ENCODE results near the gene PKNOX2. TPM values are rescaled to one million over a fixed set of nuclear protein-coding genes. Genes with fewer than 3 reads are reported as not detected.

Gene PKNOX2
- total and polyA plus RNA-seq, 10 of the 15 experiments (the other 5 are each of a cell fraction or from before 2014, with no cell fraction given) = not detected

DNA sequence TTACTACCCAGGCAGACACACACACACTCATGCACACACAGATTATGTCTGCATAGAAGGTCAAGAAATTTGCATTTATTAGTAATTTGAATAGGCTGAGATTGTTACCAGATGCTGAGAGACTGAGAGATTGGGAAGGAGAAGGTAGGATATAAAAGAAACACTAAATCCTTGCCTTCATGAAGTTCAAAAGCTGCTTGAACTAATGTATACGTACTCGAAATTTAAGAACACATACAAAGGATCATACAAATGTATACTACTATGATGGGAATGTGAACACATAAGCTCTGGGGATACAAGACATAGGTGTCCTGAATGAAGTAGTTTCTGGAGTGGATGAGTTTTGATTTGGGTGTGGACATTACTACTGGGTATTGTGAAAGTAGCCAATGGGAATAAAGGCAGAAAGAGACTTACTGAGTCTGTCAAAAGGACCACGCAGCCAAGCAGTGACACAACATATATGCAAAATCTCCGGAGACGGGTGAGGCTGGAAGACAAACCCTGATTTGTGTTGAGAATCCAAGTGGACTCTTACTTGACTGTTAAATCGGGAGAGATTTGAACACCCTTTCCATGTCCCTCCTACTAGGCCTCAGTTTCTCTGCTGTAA lies 7.3 kb upstream of the PKNOX2 start:
- in situ Hi-C loops (cut with MboI) = no loop called here
- CTCF ChIA-PET = interaction anchor here (0.9 kb wide), 1 partner anchor 15 kb away, joined by 3 read pairs; no protein-coding TSS in a partner anchor
- RAD21 ChIA-PET (ENCODE audit: unreplicated experiment) = no interaction called here

DNA sequence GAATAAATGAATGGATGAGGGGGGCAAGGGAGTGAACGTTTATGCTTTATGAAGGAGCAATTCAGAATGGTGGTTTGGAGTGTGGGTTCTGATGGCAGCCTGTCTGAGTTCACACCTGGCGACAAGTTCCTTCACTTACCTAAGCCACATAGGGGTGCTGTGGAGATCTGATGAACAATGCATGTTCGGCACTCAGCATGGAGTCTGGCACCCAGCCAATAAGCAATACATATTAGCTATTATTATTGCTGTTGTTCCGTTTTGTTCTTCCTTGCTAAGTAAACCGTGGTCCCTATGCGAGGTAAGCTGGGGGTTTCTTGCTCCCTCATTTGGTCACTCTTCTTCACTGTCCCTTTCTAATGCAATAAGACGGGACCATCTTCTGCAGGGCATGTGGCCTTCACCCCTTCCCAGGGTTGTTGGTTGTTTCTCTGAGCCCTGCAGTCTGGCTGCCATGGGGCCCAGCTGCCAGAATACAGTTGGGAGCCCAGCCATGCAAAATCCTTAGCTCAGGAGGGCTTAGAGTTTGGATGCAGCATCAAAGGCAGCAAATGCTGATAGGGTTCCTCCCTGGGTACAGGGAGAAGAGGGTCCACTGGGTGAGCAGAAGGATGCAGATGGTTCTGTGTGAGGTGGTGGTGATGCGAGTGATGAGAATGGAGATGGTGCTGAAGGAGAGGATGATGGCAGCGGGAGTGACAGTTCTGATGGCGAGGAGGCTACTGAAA lies 6.4 kb upstream of the PKNOX2 start:
- peaks cover under 1 to 5% of the 10 kb centered on the region in 2 experiments for H3K27me3 ChIP-seq (replicated peaks in 1 of 2; ENCODE audit: control insufficient read depth in 2 of 2, insufficient read depth in 2 of 2, low read length in 1 of 2)
- BruUV-seq (replicated peaks) = no TSS peak
- H3K36me3 ChIP-seq (ENCODE audit: control insufficient read depth in 2 of 2, insufficient read depth in 2 of 2, low read length in 1 of 2) = no peaks in the 10 kb centered on the region
- H4K20me1 ChIP-seq (ENCODE audit: control insufficient read depth, insufficient read depth) = no peaks in the 10 kb centered on the region
- ChIA-PET RAD21 (ENCODE audit: unreplicated experiment) (no interaction called here), SMC1A (ENCODE audit: uncharacterized antibody, unreplicated experiment) (no interaction called here), CTCF (no interaction called here), POLR2A (interaction anchor here (0.5 kb wide), 1 partner anchor 271 kb away, joined by 3 read pairs; no protein-coding TSS in a partner anchor)
- TF ChIP-seq MYB (IDR thresholded peaks at IDR 0.05; ENCODE audit: borderline replicate concordance, low read depth, low read length) = no peak
- TF ChIP-seq, protein P1, sequence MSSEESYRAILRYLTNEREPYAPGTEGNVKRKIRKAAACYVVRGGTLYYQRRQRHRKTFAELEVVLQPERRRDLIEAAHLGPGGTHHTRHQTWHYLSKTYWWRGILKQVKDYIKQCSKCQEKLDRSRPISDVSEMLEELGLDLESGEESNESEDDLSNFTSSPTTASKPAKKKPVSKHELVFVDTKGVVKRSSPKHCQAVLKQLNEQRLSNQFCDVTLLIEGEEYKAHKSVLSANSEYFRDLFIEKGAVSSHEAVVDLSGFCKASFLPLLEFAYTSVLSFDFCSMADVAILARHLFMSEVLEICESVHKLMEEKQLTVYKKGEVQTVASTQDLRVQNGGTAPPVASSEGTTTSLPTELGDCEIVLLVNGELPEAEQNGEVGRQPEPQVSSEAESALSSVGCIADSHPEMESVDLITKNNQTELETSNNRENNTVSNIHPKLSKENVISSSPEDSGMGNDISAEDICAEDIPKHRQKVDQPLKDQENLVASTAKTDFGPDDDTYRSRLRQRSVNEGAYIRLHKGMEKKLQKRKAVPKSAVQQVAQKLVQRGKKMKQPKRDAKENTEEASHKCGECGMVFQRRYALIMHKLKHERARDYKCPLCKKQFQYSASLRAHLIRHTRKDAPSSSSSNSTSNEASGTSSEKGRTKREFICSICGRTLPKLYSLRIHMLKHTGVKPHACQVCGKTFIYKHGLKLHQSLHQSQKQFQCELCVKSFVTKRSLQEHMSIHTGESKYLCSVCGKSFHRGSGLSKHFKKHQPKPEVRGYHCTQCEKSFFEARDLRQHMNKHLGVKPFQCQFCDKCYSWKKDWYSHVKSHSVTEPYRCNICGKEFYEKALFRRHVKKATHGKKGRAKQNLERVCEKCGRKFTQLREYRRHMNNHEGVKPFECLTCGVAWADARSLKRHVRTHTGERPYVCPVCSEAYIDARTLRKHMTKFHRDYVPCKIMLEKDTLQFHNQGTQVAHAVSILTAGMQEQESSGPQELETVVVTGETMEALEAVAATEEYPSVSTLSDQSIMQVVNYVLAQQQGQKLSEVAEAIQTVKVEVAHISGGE (CRISPR knock-in tag; IDR thresholded peaks at IDR 0.05) = no peak
- TF ChIP-seq, protein P2, sequence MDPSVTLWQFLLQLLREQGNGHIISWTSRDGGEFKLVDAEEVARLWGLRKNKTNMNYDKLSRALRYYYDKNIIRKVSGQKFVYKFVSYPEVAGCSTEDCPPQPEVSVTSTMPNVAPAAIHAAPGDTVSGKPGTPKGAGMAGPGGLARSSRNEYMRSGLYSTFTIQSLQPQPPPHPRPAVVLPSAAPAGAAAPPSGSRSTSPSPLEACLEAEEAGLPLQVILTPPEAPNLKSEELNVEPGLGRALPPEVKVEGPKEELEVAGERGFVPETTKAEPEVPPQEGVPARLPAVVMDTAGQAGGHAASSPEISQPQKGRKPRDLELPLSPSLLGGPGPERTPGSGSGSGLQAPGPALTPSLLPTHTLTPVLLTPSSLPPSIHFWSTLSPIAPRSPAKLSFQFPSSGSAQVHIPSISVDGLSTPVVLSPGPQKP (IDR thresholded peaks at IDR 0.05; ENCODE audit: low read depth, low read length) = no peak
- H3K4me1 ChIP-seq (ENCODE audit: control insufficient read depth, insufficient read depth, low read length) = no peaks in the 10 kb centered on the region
- intact Hi-C loops (cut with micrococcal nuclease; ENCODE audit: unreplicated experiment) = no loop called here
- no peak overlapping the region for H3K27ac ChIP-seq (ENCODE audit: control insufficient read depth, insufficient read depth)
- no peak for FAIRE-seq
- DNase-seq (ENCODE audit: low read depth, low spot score) = no peak
- no peak for ATAC-seq
- H3K9ac ChIP-seq (ENCODE audit: control insufficient read depth, insufficient read depth, low read length) = no peak overlapping the region
- H3K4me2 ChIP-seq (ENCODE audit: control insufficient read depth, insufficient read depth) = no peak overlapping the region
- peaks cover 2% of the 10 kb centered on the region; the same call in 1 of the 3 replicates for H3K9me3 ChIP-seq (replicated peaks; ENCODE audit: control insufficient read depth, insufficient read depth, low read length)
- in situ Hi-C loops (cut with MboI) = no loop called here
- 50% methylated on average over 10 of the region's 10 CpGs for WGBS (ENCODE audit: insufficient coverage, insufficient replicate concordance, low lambda C conversion rate, missing lambda C conversion rate)
- H3K4me3 ChIP-seq = no peak overlapping the region
- H3K79me2 ChIP-seq (ENCODE audit: control insufficient read depth, insufficient read depth, low read length) = no peaks in the 10 kb centered on the region
- H2AFZ ChIP-seq (ENCODE audit: control insufficient read depth, low read depth, low read length) = no peak overlapping the region

More for the DNA sequence above, 7.3 kb upstream of the PKNOX2 start:
- no peak for FAIRE-seq
- no peak for DNase-seq (ENCODE audit: low read depth, low spot score)
- no peak for ATAC-seq
- Histone ChIP-seq H3K27me3 (replicated peaks in 1 of 2; ENCODE audit: control insufficient read depth in 2 of 2, insufficient read depth in 2 of 2, low read length in 1 of 2) (peaks cover 0 to 8% of the 10 kb centered on the region in 2 experiments; a peak in 2 of 4 replicates), H3K4me3 (no peak overlapping the region), H3K79me2 (ENCODE audit: control insufficient read depth, insufficient read depth, low read length) (no peaks in the 10 kb centered on the region), H2AFZ (ENCODE audit: control insufficient read depth, low read depth, low read length) (no peak overlapping the region), H3K4me1 (ENCODE audit: control insufficient read depth, insufficient read depth, low read length) (no peaks in the 10 kb centered on the region), H3K4me2 (ENCODE audit: control insufficient read depth, insufficient read depth) (no peak overlapping the region), H3K36me3 (ENCODE audit: control insufficient read depth in 2 of 2, insufficient read depth in 2 of 2, low read length in 1 of 2) (no peaks in the 10 kb centered on the region), H3K9me3 (replicated peaks; ENCODE audit: control insufficient read depth, insufficient read depth, low read length) (peaks cover 2% of the 10 kb centered on the region; the same call in 1 of the 3 replicates), H3K27ac (ENCODE audit: control insufficient read depth, insufficient read depth) (no peak overlapping the region), H3K9ac (ENCODE audit: control insufficient read depth, insufficient read depth, low read length) (no peak overlapping the region), H4K20me1 (ENCODE audit: control insufficient read depth, insufficient read depth) (no peaks in the 10 kb centered on the region)
- WGBS (ENCODE audit: insufficient coverage, insufficient replicate concordance, low lambda C conversion rate, missing lambda C conversion rate) = 27% methylated on average over 6 of the region's 6 CpGs
- intact Hi-C loops (cut with micrococcal nuclease; ENCODE audit: unreplicated experiment) = no loop called here
- no peak for TF ChIP-seq POLR2A (IDR thresholded peaks at IDR 0.05; ENCODE audit: low read depth, low read length)
- BruUV-seq (replicated peaks) = no TSS peak
- POLR2A ChIA-PET = no interaction called here
- SMC1A ChIA-PET (ENCODE audit: uncharacterized antibody, unreplicated experiment) = no interaction called here

All from GM12878 (cell line).